Measurements from ENCODE around the gene TLCD3B.

GRCh38 chr16:30041841-30042240 is 10.8 kb upstream of the TLCD3B start:
- peak in 2 of 4 experiments; percentile 15 to 23 for TF ChIP-seq CTCF (IDR thresholded peaks at IDR 0.05)
- TF ChIP-seq POLR2AphosphoS5 (IDR thresholded peaks at IDR 0.05) = no peak
- TF ChIP-seq POLR2A (IDR thresholded peaks at IDR 0.05) = no peak
- TF ChIP-seq EP300 (IDR thresholded peaks at IDR 0.05) = no peak
